Ammon's horn (tissue), 1 donor: ENCODE results near the gene NMNAT2.
"Not testable (repeated sequence)": the region's sequence is repeated elsewhere in the genome, so short reads cannot be mapped to it uniquely, and the experiment has no call there.

Experiments
- DNase-seq: peaks from one replicate; pipeline ENCODE4 v3.0.0-alpha.2; 2016; ENCODE audit warnings: low spot score

NMNAT2 gene

DNA sequence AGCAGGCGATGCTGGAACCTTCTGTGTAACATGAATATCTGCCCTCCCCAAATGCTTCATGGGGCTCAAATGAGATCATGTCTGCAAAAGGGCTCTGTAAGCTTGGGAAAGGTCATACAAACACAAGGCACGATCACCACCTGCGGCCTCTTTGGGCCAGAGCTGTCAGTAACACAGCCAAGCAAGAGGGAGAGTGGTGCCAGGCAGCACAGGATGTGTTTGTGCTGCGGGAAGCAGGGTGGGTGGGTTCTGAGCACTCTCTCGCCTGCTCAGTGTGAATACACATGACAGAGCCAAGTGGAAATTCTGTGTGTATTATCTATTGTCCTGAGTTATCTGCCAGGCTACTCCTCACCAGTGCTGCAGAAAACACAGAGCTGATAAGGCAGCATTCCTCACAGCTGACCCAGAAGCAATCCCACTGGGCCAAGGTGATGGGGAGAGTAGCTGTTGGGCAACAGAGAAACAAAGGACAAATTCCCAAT is 130.9 kb downstream of the NMNAT2 start:
- peak; percentile 70 for DNase-seq

DNA sequence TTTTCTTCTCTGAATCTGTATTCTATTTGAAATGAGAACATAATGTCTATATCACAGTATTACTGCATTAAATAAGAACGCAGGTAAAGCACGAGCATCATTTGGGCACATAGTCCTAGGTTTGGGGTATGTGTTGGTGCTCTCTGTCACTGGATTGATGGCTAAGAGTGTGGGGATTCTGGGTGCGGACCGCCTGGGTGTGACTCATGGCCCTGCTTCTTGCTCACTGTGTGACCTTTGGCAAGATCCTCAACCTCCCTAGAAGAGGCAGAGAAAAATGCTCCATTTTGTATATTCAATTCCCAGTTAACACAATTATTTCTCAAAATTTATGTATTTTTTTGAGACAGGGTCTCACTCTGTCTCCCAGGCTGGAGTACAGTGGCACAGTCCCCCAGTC is 132.4 kb downstream of the NMNAT2 start:
- no peak for DNase-seq

DNA sequence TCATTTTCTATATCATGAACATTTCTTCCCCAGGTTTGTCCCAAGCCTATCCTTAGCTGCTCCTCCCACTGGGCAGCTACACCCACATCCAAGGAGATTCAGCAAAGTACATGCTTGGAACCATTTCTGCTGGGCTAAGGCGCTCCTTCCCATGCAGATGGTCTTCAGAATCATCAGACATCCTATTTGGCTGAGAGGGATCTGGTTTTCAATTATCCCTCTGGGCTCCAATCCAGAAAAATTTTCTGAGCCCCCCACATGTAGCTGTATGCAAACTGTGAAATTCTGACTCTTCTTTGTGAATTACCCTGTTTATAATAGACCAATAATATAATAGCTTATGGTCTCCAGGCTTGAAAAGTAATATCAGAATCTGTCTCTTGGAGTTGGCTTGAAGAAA is 132.9 kb downstream of the NMNAT2 start:
- DNase-seq = no peak

DNA sequence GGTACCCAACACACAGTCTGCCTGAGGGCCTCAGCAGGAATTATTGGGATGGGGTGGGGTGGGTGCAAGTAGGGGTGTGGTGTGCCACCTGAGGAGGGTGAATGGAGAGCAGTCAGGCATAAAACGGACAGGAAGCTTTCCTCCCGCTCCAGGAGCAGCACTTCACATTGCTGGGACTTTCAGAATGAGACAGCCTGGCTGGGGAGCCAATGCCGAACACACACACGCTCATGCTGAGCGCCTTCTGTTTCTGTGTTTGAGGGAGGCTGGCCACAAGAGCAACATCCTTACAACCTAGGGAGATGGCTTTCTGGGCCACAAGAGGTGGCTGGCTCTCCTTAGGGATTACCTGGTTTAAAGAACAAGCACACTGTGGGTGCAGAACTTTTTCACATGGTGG is 134.1 kb downstream of the NMNAT2 start:
- no peak for DNase-seq

DNA sequence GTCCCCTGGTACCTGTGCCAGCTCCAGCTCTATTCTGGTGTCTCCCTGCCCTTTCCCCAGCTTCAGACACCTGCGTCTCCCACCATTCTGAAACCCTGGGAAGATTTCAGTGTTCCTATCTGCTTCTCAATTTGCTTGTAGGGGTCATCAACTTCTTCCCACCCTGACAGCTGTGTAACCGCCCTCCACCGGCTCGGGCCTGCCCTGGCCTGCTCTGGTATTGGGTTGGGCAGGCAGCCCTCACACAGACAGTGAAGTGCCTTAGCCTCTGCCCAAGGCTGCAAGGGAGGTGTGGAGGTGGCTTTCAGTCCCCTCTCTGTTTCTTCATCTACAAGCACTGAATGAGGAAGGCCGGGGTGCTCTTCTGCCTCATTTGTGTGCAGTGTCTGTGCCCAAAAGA is 134.9 kb downstream of the NMNAT2 start:
- DNase-seq = no peak

DNA sequence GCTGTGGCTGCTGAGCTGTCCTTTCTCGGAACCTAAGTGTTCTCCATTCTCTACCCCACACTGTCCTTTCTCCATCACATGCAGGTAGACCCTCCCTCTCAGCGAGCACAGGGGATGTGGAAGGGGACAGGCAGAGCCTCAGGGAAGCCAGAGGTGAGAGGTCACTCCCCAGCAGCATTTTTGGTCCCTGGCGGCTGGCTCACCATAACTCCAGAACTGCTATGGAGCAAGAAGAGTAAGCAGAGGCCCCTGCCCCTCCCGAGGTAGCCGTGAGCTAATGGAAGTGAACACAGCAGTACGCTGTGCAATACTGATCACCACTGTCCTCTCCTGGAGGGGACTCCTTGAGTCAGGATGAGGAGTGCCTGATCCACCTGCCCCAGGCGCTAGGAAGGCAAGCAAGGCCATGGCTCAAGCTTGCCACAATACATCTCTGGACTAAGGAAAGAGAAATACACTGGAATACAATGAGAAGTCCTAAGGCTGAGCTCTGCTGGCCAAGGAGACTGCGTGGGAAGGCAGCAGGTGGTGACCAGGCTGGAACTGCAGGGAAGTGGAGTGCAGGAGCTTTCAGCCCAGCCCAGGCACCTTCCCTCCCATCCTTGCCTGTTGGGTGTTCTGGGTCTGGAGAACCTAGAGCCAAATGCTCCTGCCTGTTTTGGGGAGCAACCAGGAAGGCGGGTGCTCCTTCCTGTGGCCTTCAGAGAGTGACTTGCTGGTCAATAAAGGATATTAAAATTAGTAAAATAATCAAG is 135.9 kb downstream of the NMNAT2 start:
- no peak for DNase-seq

DNA sequence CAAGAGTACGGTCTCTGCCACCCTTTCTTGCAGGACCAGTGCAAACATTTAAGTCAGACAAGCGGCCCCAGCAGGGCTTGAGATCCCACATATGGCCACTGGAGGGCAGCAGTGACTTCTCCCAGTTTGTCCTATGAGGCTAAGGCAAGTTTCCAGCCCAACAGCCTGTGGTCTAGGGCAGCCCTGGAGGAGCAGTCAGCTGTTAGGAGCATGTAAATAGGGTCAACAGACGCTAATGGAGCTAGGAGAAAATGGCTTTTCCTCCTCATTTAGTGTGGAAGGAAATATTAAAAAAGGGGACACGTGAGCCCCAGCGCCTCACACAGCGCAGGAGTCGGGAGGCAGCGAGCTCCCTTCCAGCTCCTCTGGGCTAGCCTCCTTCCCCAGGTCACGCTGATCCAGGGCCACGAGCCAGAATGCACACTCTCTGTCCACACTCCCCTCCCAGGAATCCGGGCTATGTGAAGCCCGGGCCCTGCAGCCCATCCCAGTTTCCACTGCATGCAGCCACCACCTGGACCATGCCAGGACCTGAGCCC is 136.6 kb downstream of the NMNAT2 start:
- peak; percentile 94 for DNase-seq

DNA sequence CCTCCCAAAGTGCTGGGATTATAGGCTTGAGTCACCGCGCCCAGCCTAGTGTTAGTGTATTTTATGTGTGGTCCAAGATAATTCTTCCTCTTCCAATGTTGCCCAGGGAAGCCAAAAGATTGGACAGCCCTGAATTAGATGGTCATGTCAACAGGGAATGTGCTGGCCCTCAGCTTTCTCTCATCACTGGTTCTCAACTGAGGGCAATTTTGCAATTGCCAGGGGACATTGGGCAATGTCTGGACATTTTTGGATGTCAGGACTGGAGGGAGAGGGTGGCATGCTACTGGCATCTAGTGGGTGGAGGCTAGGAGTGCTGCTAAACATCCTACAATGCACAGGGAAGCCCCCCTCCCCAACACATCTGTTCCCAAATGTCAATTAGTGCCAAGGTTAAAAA is 137.1 kb downstream of the NMNAT2 start:
- no peak for DNase-seq

DNA sequence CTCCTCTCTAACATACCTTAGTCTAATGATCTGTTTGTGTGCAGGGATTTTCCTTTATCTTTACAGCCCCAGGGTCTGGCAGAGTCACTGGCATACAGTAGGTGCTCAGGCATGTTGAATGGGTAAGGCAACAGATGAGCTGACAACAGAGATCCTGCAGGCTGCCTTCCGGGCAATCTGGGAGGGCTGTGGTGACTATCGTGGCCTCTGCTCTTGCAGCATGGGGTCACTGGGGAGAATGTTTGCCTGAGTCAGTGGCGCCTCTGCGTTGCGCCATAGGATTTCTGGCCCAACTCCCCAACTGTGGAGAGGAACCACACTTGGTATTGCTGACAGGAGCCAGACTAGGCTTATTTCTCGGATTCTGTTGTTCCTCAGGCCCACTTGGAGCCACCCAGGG is 138.3 kb downstream of the NMNAT2 start:
- no peak for DNase-seq

DNA sequence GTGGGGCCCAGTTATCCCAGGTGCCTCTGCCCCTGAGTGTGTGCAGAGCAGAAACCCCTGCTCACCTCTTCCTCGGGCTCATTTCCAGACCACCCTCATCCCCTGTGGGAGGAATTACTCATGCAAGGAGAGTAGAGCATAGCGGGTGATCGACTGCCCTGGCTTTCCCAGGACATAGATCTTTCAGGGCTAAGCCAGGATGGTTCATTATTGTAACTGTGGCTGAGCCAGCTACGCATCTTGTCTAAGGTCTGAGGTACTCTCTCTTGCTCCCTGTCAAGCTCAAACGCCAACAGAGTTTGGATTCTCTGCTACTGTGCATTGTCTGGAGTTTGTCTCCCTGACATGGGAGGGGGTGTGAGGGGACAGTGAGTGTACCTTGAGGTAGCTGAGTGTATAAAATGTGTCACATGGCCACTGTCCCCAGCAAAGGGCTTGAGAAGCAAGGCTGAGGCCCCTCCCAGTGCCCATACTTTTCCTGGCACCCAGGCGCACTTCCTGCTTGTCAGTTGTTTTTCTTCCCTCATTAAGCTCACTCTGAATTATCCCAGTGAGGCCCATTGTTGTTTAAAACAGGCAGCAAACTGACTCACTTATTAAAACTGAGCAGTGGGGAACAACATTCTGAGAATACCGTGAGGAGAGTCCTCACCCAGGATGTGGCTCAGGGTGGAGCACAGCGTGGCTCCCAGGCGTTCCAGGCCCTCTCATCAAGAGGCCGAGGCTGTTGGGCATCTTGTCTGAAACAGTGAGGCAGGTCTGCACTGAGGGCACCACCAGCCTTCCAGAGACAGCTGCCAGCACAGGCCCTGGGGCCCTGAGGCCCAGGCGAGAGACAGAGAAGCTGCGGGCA is 139.2 kb downstream of the NMNAT2 start:
- no peak for DNase-seq

DNA sequence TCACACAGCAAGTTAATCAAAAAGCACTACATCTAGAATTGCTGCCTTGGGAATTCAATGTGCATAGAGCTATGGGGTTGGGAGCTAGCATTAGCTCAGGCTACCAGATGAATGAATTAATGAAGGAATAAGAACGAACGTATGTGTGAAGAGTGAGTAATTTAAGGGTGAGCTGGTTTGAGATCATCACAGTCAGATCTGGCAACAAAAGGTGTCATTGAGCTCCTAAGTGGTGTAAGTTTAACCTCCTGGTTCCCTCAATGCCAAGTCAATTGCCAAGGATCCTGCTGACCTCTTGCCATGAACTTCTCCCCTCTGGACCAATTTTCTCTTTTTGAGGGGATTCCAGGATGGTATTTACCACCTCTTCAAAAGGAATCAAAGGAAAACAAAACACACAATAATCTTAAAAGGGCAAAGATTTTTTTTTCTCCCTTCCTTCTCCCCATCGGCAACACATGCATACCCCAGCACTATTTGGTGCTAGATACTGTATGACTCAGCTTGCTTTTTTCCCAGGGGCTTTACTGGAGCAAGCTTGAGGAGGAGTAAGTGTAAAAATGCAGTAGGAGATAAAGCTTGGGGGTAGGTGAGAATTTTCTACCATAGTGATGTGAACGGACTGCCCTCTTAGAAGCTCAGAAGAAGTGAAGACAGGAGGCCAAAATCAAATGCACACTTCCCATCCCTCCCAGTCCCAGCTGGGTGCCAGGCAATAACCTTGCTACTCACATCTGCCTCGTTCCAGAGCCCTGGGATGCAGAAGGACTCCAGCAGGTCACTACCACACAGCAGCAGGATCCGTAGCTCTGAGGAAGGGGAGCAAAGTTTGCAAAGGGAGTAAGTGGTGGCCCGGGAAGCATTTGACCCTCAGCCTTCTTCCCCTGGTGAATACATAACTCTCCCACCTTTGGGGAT is 140.1 kb downstream of the NMNAT2 start:
- DNase-seq = no peak

DNA sequence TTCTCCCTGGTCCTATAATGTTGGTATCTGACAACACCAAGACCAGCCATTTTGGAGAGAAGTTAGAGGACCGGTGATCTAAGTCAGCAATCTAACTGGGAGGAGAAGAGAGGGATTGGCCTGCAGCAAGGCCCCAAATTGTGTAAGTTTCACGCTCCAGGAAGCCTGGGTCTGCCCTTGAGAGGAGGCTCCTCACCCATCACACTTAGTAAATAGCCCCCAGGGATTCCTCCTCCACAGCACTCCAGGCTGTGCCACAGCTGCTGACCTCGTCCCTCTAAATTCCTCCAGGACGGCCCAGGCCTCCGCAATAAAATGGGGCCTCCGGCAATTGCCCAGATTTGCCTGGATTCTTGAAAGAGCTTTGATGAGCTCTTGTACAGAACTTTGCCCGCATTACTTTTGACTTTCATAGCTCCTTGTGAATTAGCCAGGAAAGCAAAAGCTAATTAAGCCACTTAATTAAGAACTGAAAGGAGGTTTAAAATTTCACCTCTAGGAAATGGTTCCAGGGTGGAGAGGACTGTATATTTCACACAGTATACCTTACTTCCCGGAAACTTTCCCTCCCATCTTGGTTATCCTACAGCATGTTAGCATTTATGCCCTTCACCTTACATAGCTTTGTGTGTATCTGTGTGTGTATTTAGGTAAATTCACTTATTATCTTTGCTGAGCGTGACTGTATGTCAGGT is 141.6 kb downstream of the NMNAT2 start:
- no peak for DNase-seq

DNA sequence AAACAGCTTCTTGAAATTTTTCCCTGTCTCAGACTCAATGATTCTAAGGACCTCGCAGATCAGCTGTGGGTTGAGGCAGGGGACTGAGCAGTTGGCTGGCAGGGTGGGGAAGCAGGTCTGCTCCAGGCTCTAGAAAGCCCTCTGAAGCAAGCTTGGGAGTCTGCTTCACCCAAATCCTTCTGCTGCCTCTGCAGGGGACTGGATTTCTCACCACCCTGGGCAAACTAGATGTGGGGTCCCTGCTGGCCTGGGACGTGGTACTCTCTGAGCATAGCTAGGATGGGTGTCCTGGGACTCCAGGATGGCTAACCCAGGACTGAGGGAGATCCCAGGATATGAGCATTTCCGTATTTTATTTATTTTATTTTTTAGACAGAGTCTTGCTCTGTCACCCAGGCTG is 142.9 kb downstream of the NMNAT2 start:
- DNase-seq = no peak

DNA sequence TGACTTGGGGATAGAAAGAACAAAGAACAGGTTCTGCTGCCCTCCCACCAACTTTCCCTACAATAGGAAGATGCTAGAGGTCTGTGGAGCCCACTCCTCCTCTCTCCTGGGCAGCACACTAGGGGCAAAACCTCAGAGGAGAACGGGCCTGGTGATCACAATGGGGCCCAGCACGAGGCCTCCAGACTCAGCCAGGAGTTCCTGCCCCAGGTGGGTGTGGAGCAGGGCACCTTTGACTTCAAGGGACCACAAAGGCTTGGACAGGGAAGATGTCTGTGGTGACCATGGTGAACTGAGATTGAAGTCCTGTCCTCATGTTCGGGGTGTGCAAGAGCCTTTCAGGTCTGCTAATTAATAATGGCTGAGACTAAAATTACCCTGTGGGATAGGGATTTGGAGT is 143.3 kb downstream of the NMNAT2 start:
- DNase-seq = no peak

DNA sequence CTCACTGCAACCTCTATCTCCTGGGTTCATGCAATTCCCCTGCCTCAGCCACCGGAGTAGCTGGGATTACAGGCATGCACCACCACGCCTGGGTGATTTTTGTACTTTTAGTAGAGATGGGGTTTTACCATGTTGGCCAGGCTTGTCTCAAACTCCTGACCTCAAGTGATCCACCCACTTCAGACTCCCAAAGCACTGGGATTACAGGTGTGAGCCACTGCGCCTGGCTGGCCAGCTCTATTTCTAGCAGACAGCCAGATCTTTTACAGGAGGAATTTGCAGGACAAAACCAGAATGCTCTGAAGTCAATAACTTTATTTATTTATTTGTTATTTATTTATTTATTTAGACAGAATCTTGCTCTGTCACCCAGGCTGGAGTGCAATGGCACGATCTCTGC is 144.2 kb downstream of the NMNAT2 start:
- not testable (repeated sequence) for DNase-seq

DNA sequence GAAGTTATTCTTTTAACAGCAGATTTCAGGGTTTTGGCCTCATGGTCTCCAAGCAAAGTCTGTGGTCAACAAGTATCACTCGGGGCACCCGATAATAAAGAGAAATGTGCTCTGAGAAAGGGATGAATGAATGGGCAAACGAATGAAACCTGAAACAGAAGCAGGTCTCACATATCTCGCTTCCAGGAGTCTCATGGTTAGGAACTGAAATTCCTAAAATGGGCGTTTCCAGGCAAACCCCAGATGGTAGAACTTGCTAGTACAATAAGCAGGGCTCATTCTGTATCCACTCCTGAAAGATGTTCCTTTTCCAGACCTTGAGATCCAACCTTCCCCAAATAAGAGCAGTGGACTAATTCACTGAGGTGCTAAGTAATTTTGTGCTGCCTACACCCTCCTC is 144.9 kb downstream of the NMNAT2 start:
- no peak for DNase-seq

DNA sequence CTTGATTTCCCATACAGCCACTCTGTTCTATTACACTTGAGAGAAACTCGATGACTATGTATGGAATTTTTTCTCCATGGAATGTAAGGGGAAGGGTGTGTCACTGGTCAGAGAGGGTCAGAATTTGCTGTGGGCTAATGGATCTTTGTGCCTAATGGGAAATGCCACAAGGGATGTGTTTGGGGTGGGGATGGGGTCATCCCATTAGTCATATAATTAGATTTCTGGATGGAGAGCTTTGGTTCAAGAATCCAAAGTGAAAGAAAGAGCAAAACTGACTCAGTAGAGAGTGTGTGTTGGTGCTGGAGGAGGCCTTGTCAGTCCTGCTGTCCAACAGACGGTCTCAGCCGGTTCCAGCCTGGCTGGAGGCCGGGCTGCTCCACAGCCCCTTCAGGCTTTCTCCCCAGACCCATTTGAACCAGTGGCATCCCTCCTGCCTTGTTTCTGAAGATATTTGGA is 145.8 kb downstream of the NMNAT2 start:
- DNase-seq = no peak

DNA sequence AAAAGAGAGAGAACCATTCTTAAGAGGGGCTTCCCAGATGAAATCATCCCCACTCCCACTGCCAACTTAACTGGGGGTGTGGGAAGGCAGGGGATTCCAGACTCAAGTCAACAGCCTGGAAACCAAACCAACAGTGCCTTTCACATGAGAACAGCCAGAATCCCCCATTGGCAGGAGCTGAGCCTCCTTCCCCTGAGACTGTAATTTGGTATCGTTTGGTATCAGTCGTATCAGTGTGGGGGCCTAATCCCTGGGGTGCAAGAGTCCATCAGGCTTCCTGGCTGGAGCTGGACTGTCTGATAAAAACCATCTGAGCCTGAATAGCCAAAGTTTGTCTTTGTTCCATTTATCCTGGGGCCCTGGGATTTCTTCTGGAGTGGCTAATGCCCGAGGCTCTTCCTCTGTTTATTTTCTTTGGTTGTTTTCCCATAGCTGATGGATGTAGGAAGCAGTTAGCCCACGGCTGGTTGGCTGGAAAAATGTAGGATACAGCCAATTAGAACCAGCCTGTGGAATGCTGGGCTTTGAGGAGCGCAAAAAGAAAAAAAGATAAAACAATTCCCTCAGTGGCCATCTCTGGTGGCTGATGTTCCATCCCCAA is 147.5 kb downstream of the NMNAT2 start:
- no peak for DNase-seq

DNA sequence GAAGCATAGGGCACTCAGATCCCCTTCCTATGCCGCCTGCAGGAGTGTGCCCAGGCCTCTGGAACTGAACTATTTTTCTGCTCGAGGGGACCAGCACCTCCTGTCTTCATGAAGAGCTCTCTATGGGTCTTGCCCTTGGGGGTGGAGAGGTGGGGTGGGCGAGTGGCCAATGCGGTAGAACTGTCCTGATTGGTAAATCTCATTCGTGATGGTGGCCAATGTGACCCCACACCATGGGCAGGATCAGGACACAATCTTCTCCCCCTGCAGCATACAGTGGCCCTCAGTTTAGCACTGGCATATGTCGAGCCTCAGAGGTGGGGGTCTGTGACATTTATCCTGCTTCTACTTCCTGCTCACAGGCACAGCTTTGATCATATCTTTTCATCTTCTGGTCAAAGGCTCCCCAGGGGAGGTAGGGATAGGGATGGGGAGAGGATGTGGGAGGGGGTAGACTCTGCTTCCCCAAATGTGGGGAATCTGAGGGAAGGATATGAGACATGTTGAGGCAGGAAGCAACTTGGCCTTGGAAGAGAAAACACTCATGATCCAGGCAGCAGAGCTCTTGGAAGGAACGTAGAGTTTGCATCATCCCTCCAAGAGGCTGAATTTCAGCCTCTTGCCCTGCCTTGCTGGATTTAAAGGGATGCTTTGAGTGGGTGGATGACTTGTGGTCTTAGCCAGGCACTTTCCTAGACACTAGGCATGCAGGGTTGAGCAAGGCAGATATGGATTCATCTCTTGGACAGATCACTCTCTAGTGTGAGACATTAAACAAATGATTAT is 150.3 kb downstream of the NMNAT2 start:
- no peak for DNase-seq
